HG02623 (cell line): Measurements from ENCODE around the gene ALOX5.
"Not testable (repeated sequence)": the region's sequence is repeated elsewhere in the genome, so short reads cannot be mapped to it uniquely, and the experiment has no call there.

Experiments
- ATAC-seq: cut with Tn5 transposase; IDR thresholded peaks from one replicate; pipeline ENCODE4 v1.9.1; 2021; ENCODE audit warnings: moderate library complexity; ENCODE audit not compliant: unreplicated experiment

ALOX5 gene

GRCh38 chr10:45374350-45375052, 485 bp downstream of the ALOX5 start:
- ATAC-seq, result peak; percentile 16

- ATAC-seq, result no peak
Measured at GRCh38 chr10:45375101-45375500, 1.1 kb downstream of the ALOX5 start.

- ATAC-seq, result no peak
Measured at GRCh38 chr10:45375716-45376231, 1.8 kb downstream of the ALOX5 start.

- no peak for ATAC-seq
Measured at GRCh38 chr10:45376371-45376801, 2.4 kb downstream of the ALOX5 start.

GRCh38 chr10:45377321-45377720, 3.3 kb downstream of the ALOX5 start:
- ATAC-seq, result no peak

GRCh38 chr10:45377858-45378257, 3.8 kb downstream of the ALOX5 start:
- ATAC-seq, result no peak

GRCh38 chr10:45378914-45379726, 5.1 kb downstream of the ALOX5 start:
- ATAC-seq, result no peak

- ATAC-seq, result no peak
Measured at GRCh38 chr10:45379891-45380540, 6.0 kb downstream of the ALOX5 start.

- no peak for ATAC-seq
Measured at GRCh38 chr10:45380903-45381620, 7.0 kb downstream of the ALOX5 start.

GRCh38 chr10:45382591-45382990, 8.6 kb downstream of the ALOX5 start:
- no peak for ATAC-seq

- ATAC-seq, result no peak
Measured at GRCh38 chr10:45383682-45384330, 9.8 kb downstream of the ALOX5 start.

- no peak for ATAC-seq
Measured at GRCh38 chr10:45386657-45387056, 12.6 kb downstream of the ALOX5 start.

- ATAC-seq, result no peak
Measured at GRCh38 chr10:45387096-45387893, 13.3 kb downstream of the ALOX5 start.

- not testable (repeated sequence) for ATAC-seq
Measured at GRCh38 chr10:45389671-45390070, 15.7 kb downstream of the ALOX5 start.

GRCh38 chr10:45391636-45392035, 17.6 kb downstream of the ALOX5 start:
- not testable (repeated sequence) for ATAC-seq

GRCh38 chr10:45395554-45395953, 21.5 kb downstream of the ALOX5 start:
- no peak for ATAC-seq

GRCh38 chr10:45398595-45398994, 24.6 kb downstream of the ALOX5 start:
- no peak for ATAC-seq

- no peak for ATAC-seq
Measured at GRCh38 chr10:45399113-45399512, 25.1 kb downstream of the ALOX5 start.

- no peak for ATAC-seq
Measured at GRCh38 chr10:45403151-45403550, 29.1 kb downstream of the ALOX5 start.
